Embryonic facial prominence (tissue), 1 donor: Measurements from ENCODE around the gene COL18A1.

ENCODE experiments used
- DNase-seq: peaks from one replicate; pipeline ENCODE4 v3.0.0-alpha.2; 2016; ENCODE audit errors: extremely low spot score

Gene COL18A1

DNA sequence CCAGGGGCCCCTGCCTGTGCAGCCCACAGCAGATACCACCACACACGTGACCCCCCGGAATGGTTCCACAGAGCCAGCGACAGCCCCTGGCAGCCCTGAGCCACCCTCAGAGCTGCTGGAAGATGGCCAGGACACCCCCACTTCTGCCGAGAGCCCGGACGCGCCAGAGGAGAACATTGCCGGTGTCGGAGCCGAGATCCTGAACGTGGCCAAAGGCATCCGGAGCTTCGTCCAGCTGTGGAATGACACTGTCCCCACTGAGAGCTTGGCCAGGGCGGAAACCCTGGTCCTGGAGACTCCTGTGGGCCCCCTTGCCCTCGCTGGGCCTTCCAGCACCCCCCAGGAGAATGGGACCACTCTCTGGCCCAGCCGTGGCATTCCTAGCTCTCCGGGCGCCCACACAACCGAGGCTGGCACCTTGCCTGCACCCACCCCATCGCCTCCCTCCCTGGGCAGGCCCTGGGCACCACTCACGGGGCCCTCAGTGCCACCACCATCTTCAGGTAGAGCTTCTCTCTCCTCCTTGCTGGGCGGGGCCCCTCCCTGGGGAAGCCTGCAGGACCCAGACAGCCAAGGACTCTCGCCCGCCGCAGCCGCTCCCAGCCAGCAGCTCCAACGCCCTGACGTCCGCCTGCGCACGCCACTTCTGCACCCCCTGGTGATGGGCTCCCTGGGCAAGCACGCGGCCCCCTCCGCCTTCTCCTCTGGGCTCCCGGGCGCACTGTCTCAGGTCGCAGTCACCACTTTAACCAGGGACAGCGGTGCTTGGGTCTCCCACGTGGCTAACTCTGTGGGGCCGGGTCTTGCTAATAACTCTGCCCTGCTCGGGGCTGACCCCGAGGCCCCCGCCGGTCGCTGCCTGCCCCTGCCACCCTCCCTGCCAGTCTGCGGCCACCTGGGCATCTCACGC, 51.0 kb downstream of the COL18A1 start:
- no peak for DNase-seq

- no peak for DNase-seq
Measured at GRCh38 chr21:45456584-45457160, 51.7 kb downstream of the COL18A1 start.

DNA sequence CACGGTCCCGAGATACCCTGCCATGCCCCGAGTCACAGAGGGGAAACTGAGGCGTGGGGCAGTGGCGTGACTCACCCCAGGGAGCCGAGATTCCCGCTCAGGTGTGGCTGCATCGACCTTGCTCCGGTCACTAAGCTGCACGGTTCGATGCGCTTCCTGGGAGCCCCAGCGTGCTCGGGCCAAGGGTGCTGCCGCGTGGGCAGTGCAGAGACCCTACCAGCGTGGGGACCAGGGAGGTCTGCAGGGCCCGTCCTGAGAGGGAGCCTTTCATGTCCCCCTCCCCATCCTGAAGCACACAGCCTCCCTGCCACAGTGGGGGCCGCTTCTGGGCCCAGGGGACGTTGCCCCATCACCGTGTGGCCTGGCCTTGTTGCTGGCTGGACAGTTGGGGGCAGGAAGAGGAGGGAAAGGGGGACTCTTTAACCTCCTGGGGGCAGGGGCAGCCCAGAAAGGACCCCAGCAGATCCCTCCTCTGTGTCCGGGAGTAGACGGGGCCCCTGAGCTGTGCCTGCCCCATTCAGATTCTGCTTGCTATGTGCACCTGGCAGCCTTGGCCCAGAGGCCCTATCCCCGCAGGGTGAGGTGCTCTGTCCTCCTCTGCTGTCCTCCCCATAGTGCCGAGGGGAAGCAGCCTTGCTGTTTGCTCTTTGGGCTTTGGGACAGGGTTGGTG, 52.3 kb downstream of the COL18A1 start:
- DNase-seq: no peak

GRCh38 chr21:45457832-45458172, 52.8 kb downstream of the COL18A1 start:
- no peak for DNase-seq

- DNase-seq: no peak
Measured at GRCh38 chr21:45458281-45459170, 53.6 kb downstream of the COL18A1 start.

DNA sequence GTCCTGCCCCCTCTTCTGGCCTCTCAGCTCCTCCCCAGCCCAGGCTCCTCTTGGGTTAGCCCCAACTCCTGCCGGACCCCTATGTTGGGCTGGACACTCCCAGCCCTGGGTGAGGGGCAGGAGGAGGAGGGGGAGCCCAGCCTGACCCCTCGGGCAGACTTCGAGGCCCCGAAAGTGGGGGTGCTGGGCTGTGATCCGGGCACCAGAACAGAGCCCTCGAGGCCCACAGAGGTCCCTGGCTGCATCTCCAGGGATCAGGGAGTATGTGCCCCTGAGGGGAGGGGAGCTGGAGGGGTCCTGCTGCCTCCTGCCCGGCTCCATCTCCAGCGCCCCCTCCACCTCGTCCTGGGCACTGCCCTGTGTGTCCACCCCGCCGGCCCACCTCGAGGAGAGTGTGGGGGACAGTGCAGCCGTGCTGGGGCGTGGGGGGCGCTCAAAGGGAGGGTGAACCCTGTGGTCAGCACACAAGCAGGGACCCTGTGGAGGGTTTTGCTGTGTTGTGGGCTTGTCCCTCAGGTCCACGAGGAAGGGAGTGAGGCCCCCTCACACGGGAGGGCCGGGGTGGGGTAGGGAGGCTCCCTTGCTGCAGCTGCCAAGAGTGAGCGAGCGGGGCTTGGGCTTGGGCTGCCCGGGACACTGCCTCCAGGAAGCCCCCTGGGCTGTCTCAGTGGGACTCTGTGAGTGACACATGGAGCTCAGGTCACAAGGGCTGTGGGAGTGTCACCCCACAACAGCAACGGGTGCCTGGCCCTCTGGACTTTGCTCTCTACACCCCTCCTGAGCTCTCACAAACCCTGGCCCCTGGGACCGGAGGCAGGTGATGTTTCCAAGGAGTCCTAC, 54.4 kb downstream of the COL18A1 start:
- no peak for DNase-seq

DNA sequence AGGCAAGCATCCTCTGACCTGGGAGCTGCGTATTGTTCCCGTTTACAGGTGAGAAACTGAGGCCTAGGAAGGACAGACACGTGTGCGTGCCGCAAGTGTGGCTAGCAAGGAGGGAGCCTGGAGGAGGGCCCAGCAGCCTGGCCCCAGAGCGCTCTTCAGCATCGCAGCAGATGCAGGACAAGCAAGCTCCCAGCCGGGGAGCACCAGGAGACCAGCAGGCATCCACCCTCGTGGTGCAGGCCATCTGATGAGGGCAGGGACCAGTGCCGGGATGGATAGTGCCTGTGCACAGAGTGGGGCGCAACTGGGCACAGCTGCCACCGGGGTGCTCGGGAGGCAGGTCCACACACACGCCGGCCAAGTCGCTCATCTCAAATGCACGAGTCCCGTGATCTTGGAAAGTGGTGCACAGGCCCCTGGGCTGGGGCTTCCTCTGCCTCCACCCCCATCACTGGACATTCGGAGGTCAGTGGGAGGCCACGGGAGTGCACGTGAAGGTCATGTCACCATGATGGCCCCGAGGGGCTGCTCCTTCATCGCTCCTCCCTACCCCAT, 55.1 kb downstream of the COL18A1 start:
- DNase-seq: no peak

GRCh38 chr21:45460611-45461368, 55.8 kb downstream of the COL18A1 start:
- DNase-seq: no peak

- DNase-seq: no peak
Measured at GRCh38 chr21:45461369-45461750, 56.4 kb downstream of the COL18A1 start.

- DNase-seq: no peak
Measured at GRCh38 chr21:45461806-45462341, 56.9 kb downstream of the COL18A1 start.

DNA sequence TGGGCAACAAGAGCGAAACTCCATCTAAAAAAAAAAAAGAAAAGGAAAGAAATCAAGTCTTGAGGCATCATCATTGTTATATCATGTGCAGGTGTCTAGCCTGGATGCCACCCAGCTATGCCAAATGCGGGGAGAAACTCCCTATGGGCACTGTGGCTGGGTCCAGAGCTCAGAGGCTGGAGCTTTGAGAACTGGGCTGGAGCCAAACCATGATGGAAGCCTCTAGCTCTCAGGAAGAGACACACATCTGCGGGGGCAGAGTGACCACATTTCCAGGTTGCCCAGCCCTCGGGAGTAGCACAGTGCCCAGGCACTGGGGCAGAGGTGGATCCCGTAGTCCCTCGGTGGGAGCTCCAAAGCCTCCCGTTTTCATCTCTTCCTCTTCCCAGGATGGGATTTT, 58.9 kb downstream of the COL18A1 start:
- no peak for DNase-seq

- no peak for DNase-seq
Measured at GRCh38 chr21:45464309-45464708, 59.3 kb downstream of the COL18A1 start.

DNA sequence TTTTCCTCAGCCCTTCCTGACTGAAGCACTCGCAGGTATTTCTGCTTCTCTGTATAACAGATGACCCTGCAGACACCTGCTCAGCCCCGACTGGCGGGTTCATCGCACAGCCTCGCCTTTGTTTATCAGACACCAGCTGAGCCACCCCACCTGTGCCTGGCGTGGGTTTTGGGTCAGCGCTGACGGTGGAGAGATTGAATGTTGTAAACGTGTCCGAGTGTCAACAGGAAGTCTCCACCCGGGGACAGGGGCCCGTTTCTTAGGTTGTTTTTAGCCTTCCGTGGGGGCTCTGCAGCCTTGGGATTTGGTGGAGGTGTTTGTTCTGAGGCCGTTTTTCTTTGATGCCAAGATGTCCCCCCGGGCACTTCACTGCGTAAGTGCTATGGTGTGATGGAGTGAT, 60.1 kb downstream of the COL18A1 start:
- no peak for DNase-seq

GRCh38 chr21:45465611-45466329, 60.8 kb downstream of the COL18A1 start:
- DNase-seq: no peak

- no peak for DNase-seq
Measured at GRCh38 chr21:45466330-45467220, 61.6 kb downstream of the COL18A1 start.

DNA sequence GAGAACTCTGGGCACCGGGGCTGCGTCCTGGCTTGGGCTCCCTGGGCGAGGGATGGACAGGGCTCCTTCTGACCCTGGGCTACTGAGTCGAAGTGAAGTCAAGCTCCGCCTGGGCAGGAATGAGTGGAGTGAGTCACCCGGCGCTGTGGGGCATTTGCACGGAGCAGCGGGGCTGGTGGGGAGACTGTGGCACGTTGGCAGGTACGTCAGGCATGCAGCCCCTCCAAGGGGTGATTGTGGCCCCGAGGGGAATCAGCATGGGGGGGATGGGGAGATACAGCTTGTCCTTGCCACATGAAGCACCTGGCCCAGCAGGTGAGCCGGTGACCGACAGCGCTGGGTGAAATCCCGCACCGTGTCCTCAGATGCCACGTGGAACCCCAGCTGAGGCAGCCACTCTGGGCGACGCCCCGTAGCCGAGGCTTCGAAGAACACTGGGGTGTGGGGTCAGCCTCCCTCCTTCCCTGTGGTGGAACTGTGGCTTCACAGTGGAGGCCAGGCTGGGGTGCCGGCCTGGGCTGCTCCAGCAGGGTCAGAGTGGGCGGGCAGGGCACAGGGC, 62.3 kb downstream of the COL18A1 start:
- DNase-seq: no peak
